Activated CD8-positive, alpha-beta memory T cell treated with anti-CD3 and anti-CD28 coated beads, Interleukin-2, amount 50 U/mL, for 24 hours (primary cell): ENCODE measurements around the gene TMEM144.

Experiments used
- DNase-seq: peaks from one replicate; pipeline ENCODE4 v3.0.0-alpha.2; 2020; ENCODE audit errors: extremely low read depth

TMEM144 gene

DNA sequence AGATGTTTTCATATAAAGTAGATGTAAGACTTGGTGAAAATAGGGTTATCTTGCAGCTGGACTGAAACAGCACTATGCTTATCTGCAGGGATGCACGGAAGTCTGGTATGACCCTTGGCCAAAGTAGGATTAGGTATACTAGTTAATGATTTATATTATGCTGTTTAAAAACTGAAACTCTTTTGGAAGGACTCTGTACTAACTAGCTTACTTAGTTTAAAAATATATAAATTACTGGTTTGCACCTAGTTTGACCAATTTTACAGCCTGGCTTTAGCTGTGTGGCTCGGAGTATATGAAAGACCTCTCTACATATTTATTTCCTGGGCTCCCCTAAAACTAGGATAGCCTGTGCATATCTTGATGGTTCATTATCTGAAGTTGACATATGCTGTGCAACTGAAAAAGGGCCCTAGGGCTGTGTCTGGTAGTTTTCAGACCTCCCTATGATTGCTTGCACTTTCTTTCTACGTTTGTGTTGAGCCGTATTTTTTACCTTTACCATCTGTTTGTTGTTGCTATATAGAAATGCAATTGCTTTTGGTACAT, 89.2 kb downstream of the TMEM144 start:
- DNase-seq, result no peak

DNA sequence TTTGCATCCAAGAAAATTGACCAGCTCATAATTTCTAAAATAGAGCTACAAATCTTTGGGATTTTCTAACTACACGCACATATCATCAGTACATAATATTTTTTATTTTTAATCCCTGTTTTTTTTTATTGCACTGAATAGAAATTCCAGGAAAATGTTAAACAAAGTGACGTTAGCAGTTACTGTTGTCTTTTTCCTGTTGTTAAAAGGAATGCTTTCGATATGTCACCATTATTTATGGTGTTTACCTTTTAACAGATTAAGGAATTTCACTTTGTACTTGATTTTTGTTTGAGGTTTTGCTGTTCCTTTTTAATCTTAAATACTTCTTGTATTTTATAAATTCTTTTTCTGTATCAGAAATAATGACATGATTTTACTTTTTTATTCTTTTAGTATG, 89.7 kb downstream of the TMEM144 start:
- no peak for DNase-seq

DNA sequence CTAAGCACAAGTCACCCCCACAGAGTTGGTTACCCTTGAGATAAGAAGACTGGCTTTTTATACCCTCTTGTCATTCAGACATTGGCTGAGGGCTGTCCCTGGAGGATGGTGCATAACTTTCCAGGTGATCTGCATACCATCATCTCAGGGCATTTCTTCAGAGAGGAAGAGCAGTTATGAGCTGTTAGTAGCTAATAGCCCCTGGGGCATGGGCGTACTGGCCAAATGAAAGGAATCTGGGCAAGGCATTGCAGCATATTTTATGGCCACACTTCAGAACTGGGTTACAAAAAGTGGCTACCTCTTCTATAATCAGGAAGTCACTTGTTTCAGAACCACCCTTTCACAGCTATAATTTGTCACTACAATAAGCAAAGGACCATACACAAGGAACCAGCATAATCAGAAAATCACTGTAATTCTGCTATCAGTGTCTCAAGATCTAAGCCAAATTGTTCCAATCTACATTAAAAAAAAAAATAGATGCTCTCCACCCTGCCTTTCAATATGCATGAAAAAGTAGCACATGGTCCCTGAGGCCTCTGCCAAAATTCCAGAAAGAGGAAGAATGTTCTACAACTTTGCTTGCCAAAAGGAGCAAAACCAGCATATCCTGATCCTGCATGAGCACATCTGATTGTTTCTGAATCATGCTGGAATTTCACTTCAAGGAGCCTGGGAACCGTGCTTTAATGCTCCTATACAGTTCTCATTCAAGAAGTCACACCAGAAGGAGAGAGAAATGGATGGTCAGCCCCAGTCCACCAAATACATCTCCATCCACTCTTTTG, 92.0 kb downstream of the TMEM144 start:
- DNase-seq, result no peak

DNA sequence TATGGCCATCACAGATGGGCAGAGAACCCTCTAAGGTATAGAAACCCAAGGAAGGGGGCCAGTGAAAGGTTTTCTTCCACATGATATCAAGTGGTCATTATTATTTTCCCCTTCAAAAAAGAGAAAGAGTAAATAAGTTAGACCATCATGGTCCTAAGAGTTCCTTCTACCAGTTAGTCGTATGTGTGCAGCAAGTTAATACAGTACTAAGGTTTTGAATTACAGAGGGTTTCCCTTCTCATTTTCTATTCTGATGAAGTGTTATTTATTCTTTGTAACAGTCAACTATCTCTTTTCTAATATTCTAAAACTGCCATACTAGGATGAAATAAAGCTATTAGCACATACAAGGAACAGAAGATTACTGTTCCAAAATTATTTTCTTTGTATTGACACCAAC, 94.4 kb downstream of the TMEM144 start:
- DNase-seq, result no peak
